A375 (cell line): Measurements from ENCODE around the gene SLC30A1. TPM values are rescaled to one million over a fixed set of nuclear protein-coding genes. Genes with fewer than 3 reads are reported as not detected.

Experiments used
- total RNA-seq: library from RNA; depleted of rRNA; stranded (reverse); fragments of >200 nt; shearing (Covaris generic); gene quantifications from 2 replicates; pipeline ENCODE4 v1.2.3, GENCODE V29; 2014; rRNA removed

SLC30A1 gene
- total RNA-seq = 19.2 and 19.7 TPM in 2 replicates

GRCh38 chr1:211578640-211579439, at the start of gene SLC30A1:
Gene SLC30A1, minus strand, starts transcription at chr1:211579161. Its CDS starts 549 bp downstream, at chr1:211578612.

Other genes starting within 250 kb of the SLC30A1 start
- gene RD3, start 87.0 kb downstream of the SLC30A1 start, total RNA-seq = not detected in 2 replicates
- 45.5 and 63.6 TPM in 2 replicates for gene NEK2, start 96.5 kb upstream of the SLC30A1 start, total RNA-seq